PC-9 (cell line): ENCODE measurements around the gene PYM1. TPM values are rescaled to one million over a fixed set of nuclear protein-coding genes. Genes with fewer than 3 reads are reported as not detected.

Source experiments
- BruUV-seq: library from RNA; stranded (reverse); fragments of 400-500 nt; replicated peaks from 2 replicates; lab custom pipeline; 2021; lab: Mats Ljungman, UMichigan
- CTCF ChIA-PET: fragments of 300-600 bp; sonication (Branson Sonifier 250); formaldehyde crosslinking; loops from one replicate; lab custom pipeline; 2022; ENCODE audit warnings: antibody characterized with exemption; lab: Charles Lee
- POLR2A ChIA-PET: fragments of 300-600 bp; sonication (Branson Sonifier 250); formaldehyde crosslinking; loops from one replicate; lab custom pipeline; 2022; ENCODE audit warnings: antibody characterized with exemption; ENCODE audit not compliant: unreplicated experiment; lab: Charles Lee
- DNase-seq, 2 experiments: peaks; one replicate each; pipeline versions ENCODE4 v3.0.0 to v3.0.0-alpha.2; 2015 to 2022; ENCODE audit warnings: mixed read lengths in 1 of 2
- H2AFZ ChIP-seq: fragments of 200-600 bp; sonication (generic); 2 replicates; pipeline ENCODE4 v1.8.1; 2017; ENCODE audit warnings: antibody characterized with exemption
- H3F3A ChIP-seq: fragments of 200-600 bp; sonication (generic); 2 replicates; pipeline ENCODE4 v1.8.1; 2017; ENCODE audit warnings: antibody characterized with exemption, mild to moderate bottlenecking, low read depth; ENCODE audit not compliant: insufficient read depth
- H3K27ac ChIP-seq: fragments of 200-600 bp; sonication (generic); 2 replicates; pipeline ENCODE4 v1.6.1; 2016; ENCODE audit warnings: mixed run types
- H3K27me3 ChIP-seq: fragments of 200-600 bp; sonication (generic); 2 replicates; pipeline ENCODE4 v1.6.1; 2016; ENCODE audit warnings: low read depth, mixed run types; ENCODE audit not compliant: insufficient read depth
- H3K36me3 ChIP-seq: fragments of 200-600 bp; sonication (generic); 2 replicates; pipeline ENCODE4 v1.6.1; 2016; ENCODE audit warnings: low read depth, mixed run types
- H3K4me1 ChIP-seq: fragments of 200-600 bp; sonication (generic); replicated peaks from 2 replicates; pipeline ENCODE4 v1.6.1; 2016; ENCODE audit warnings: mixed run types; ENCODE audit not compliant: insufficient read depth
- H3K4me2 ChIP-seq: fragments of 200-600 bp; sonication (generic); 2 replicates; pipeline ENCODE4 v1.6.1; 2017; ENCODE audit warnings: mixed run types
- H3K4me3 ChIP-seq: fragments of 200-600 bp; sonication (generic); 2 replicates; pipeline ENCODE4 v1.6.1; 2016; ENCODE audit warnings: mixed run types
- H3K79me2 ChIP-seq: fragments of 200-600 bp; sonication (generic); 2 replicates; pipeline ENCODE4 v1.6.1; 2017; ENCODE audit warnings: low read depth, mixed run types
- H3K9me2 ChIP-seq: fragments of 200-600 bp; sonication (generic); 2 replicates; pipeline ENCODE4 v1.8.1; 2017; ENCODE audit warnings: mild to moderate bottlenecking; ENCODE audit not compliant: insufficient read depth
- H3K9me3 ChIP-seq: fragments of 200-600 bp; sonication (generic); 2 replicates; pipeline ENCODE4 v1.8.1; 2016; ENCODE audit warnings: low read depth; ENCODE audit not compliant: insufficient read depth
- H4K20me1 ChIP-seq: fragments of 200-600 bp; sonication (generic); 2 replicates; pipeline ENCODE4 v1.8.1; 2017; ENCODE audit not compliant: insufficient read depth
- CTCF ChIP-seq: fragments of 200-600 bp; sonication (generic); conservative IDR thresholded peaks from 2 replicates; pipeline ENCODE4 v1.6.1; 2017; ENCODE audit warnings: mixed run types, antibody characterized with exemption, mild to moderate bottlenecking, moderate library complexity
- EZH2 ChIP-seq: fragments of 200-600 bp; sonication (generic); IDR thresholded peaks from 2 replicates; pipeline ENCODE4 v1.8.0; 2017; ENCODE audit warnings: antibody characterized with exemption, low read depth
- intact Hi-C: fragments of 100-400 bp; cut with micrococcal nuclease; formaldehyde crosslinking; loops from one replicate; pipeline ENCODE4 v1.10.0; 2022; ENCODE audit not compliant: unreplicated experiment
- total RNA-seq: library from RNA; stranded (reverse); gene quantifications from 2 replicates; pipeline ENCODE4 v1.2.3, GENCODE V29; 2021

Gene PYM1
- total RNA-seq, 1 experiment from 2014 or later: 54.0 TPM

- no peaks in the 10 kb centered on the region for H3K36me3 ChIP-seq
- no peak for DNase-seq
- no TSS peak for BruUV-seq
- CTCF ChIA-PET: interaction anchor here (0.6 kb wide), 1 partner anchor 76 kb away, joined by 3 read pairs; no protein-coding TSS in a partner anchor
- peaks cover 4% of the 10 kb centered on the region; the same call in 1 of the 2 replicates for H3F3A ChIP-seq
- no peaks in the 10 kb centered on the region for H3K4me1 ChIP-seq
- H3K27me3 ChIP-seq: no peaks in the 10 kb centered on the region
- H3K9me3 ChIP-seq: no peaks in the 10 kb centered on the region
- no peaks in the 10 kb centered on the region for H3K9me2 ChIP-seq
- intact Hi-C loops: no loop called here
- no peaks in the 10 kb centered on the region for H3K79me2 ChIP-seq
- POLR2A ChIA-PET: no interaction called here
- no peak overlapping the region for H2AFZ ChIP-seq
- TF ChIP-seq CTCF (no peak), EZH2 (no peak)
- H3K4me3 ChIP-seq: no peak overlapping the region
- H4K20me1 ChIP-seq: peaks cover 3% of the 10 kb centered on the region; the same call in 1 of the 2 replicates
- H3K4me2 ChIP-seq: no peak overlapping the region
- no peak overlapping the region for H3K27ac ChIP-seq
Observed at GRCh38 chr12:55906056-55906455, 21.6 kb downstream of the PYM1 start.

GRCh38 chr12:55901881-55902490, 25.7 kb downstream of the PYM1 start:
- no peak for DNase-seq
- peaks cover 3% of the 10 kb centered on the region; the same call in 1 of the 2 replicates for H4K20me1 ChIP-seq
- H3K36me3 ChIP-seq: no peaks in the 10 kb centered on the region
- intact Hi-C loops: no loop called here
- no peaks in the 10 kb centered on the region for H3K4me1 ChIP-seq
- no peaks in the 10 kb centered on the region for H3K9me2 ChIP-seq
- BruUV-seq: TSS peak; percentile 27
- H3K4me3 ChIP-seq: no peak overlapping the region
- H2AFZ ChIP-seq: no peak overlapping the region
- ChIA-PET CTCF (no interaction called here), POLR2A (no interaction called here)
- H3K79me2 ChIP-seq: no peaks in the 10 kb centered on the region
- no peaks in the 10 kb centered on the region for H3K9me3 ChIP-seq
- H3K27ac ChIP-seq: no peak overlapping the region
- H3F3A ChIP-seq: no peaks in the 10 kb centered on the region
- TF ChIP-seq CTCF: no peak
- TF ChIP-seq EZH2: no peak
- no peaks in the 10 kb centered on the region for H3K27me3 ChIP-seq
- no peak overlapping the region for H3K4me2 ChIP-seq

GRCh38 chr12:55899082-55899481, 28.6 kb downstream of the PYM1 start:
- ChIA-PET CTCF (no interaction called here), POLR2A (interaction anchor here (0.6 kb wide), 1 partner anchor 34 kb away, joined by 11 read pairs; no protein-coding TSS in a partner anchor)
- Histone ChIP-seq H3K36me3 (no peaks in the 10 kb centered on the region), H3K27ac (no peak overlapping the region), H2AFZ (no peak overlapping the region), H3F3A (no peaks in the 10 kb centered on the region), H3K79me2 (no peaks in the 10 kb centered on the region), H3K4me1 (no peaks in the 10 kb centered on the region), H3K9me3 (no peaks in the 10 kb centered on the region), H3K9me2 (no peaks in the 10 kb centered on the region), H3K27me3 (no peaks in the 10 kb centered on the region), H3K4me2 (no peak overlapping the region), H3K4me3 (no peak overlapping the region), H4K20me1 (no peaks in the 10 kb centered on the region)
- BruUV-seq: no TSS peak
- TF ChIP-seq EZH2: no peak
- TF ChIP-seq CTCF: no peak
- intact Hi-C loops: no loop called here
- DNase-seq: no peak
